HepG2 (cell line): ENCODE results near the gene TMEM151A. TPM values are rescaled to one million over a fixed set of nuclear protein-coding genes. Genes with fewer than 3 reads are reported as not detected.

Experiments used
- AGO2 ChIP-seq: fragments of 200-400 bp; formaldehyde crosslinking; optimal IDR thresholded peaks from 2 replicates; pipeline ENCODE3; 2017; ENCODE audit warnings: mild to moderate bottlenecking, low read depth, low read length, moderate library complexity
- CENPX ChIP-seq: sonication (generic); formaldehyde crosslinking; IDR thresholded peaks from 2 replicates; pipeline ENCODE4 v1.9.0; 2021; ENCODE audit warnings: mild to moderate bottlenecking, missing genetic modification reagents, moderate library complexity
- DPF2 ChIP-seq: sonication (generic); formaldehyde crosslinking; IDR thresholded peaks from 2 replicates; pipeline ENCODE4 v1.4.0; 2020; ENCODE audit warnings: mild to moderate bottlenecking, low read depth, missing genetic modification reagents, borderline replicate concordance
- DR1 ChIP-seq: sonication (generic); formaldehyde crosslinking; IDR thresholded peaks from 2 replicates; pipeline ENCODE4 v1.8.0; 2021; ENCODE audit warnings: mild to moderate bottlenecking, missing genetic modification reagents, inconsistent platforms
- ELF1 ChIP-seq: sonication (generic); formaldehyde crosslinking; IDR thresholded peaks from 2 replicates; pipeline ENCODE4 v1.4.0; 2020; ENCODE audit warnings: missing genetic modification reagents
- GPN1 ChIP-seq: sonication (generic); formaldehyde crosslinking; IDR thresholded peaks from 2 replicates; pipeline ENCODE4 v1.5.1; 2020; ENCODE audit warnings: missing genetic modification reagents, borderline replicate concordance
- JDP2 ChIP-seq: sonication (generic); formaldehyde crosslinking; IDR thresholded peaks from 2 replicates; pipeline ENCODE4 v1.8.1; 2022; ENCODE audit warnings: missing genetic modification reagents, borderline replicate concordance
- KMT2A ChIP-seq: sonication (generic); formaldehyde crosslinking; IDR thresholded peaks from 2 replicates; pipeline ENCODE4 v1.4.0; 2020; ENCODE audit warnings: missing genetic modification reagents
- NFRKB ChIP-seq: fragments of 450-650 bp; IDR thresholded peaks from 2 replicates; pipeline ENCODE4 v1.6.1; 2017
- RFX1 ChIP-seq: fragments of 450-650 bp; IDR thresholded peaks from 2 replicates; pipeline ENCODE4 v1.6.1; 2017
- SRSF1 ChIP-seq: fragments of 200-400 bp; formaldehyde crosslinking; optimal IDR thresholded peaks from 2 replicates; pipeline ENCODE3; 2017; ENCODE audit warnings: mild to moderate bottlenecking, low read depth, low read length, moderate library complexity
- ZEB1 ChIP-seq: IDR thresholded peaks from 2 replicates; pipeline ENCODE4 v1.6.1; 2012; ENCODE audit warnings: mild to moderate bottlenecking, low read depth, inconsistent platforms; ENCODE audit not compliant: insufficient replicate concordance
- ZMYM3 ChIP-seq: sonication (generic); formaldehyde crosslinking; IDR thresholded peaks from 2 replicates; pipeline ENCODE4 v1.5.1; 2020; ENCODE audit warnings: mild to moderate bottlenecking, missing genetic modification reagents
- ZNF251 ChIP-seq: sonication (generic); formaldehyde crosslinking; IDR thresholded peaks from 2 replicates; pipeline ENCODE4 v1.9.0; 2021; ENCODE audit warnings: mild to moderate bottlenecking, missing genetic modification reagents
- ZNF672 ChIP-seq: sonication (generic); formaldehyde crosslinking; IDR thresholded peaks from 2 replicates; pipeline ENCODE4 v1.8.1; 2022; ENCODE audit warnings: missing genetic modification reagents
- ZNF766 ChIP-seq: sonication (generic); formaldehyde crosslinking; IDR thresholded peaks from 2 replicates; pipeline ENCODE4 v1.5.0; 2020; ENCODE audit warnings: missing genetic modification reagents, borderline replicate concordance
- ZNF768 ChIP-seq: sonication (generic); formaldehyde crosslinking; IDR thresholded peaks from 2 replicates; pipeline ENCODE4 v1.4.0; 2020; ENCODE audit warnings: missing genetic modification reagents
- ZNF83 ChIP-seq: sonication (generic); formaldehyde crosslinking; IDR thresholded peaks from 2 replicates; pipeline ENCODE4 v1.4.0; 2020; ENCODE audit warnings: missing genetic modification reagents, mild to moderate bottlenecking, borderline replicate concordance
- ZSCAN20 ChIP-seq: sonication (generic); formaldehyde crosslinking; IDR thresholded peaks from 2 replicates; pipeline ENCODE4 v1.4.0; 2020; ENCODE audit warnings: missing genetic modification reagents, mild to moderate bottlenecking, borderline replicate concordance
- polyA plus RNA-seq, 8 experiments: library from polyadenylated mRNA; depleted of rRNA in 3 of 8; stranded (reverse) in 7 of 8; unstranded in 1 of 8; fragments of >200 nt; fragmentation: Illumina TruSeq in 4 of 8; extraction: Trizol in 4 of 8; gene quantifications; 2 replicates each; pipeline versions ENCODE4 v1.2.1 to v1.2.3, GENCODE V29; 2011 to 2016; ENCODE audit warnings: low read depth in 4 of 8, missing spikeins in 1 of 8, mixed read lengths in 1 of 8; ENCODE audit not compliant: insufficient read depth in 1 of 8
- total RNA-seq, 5 experiments: library from RNA; depleted of rRNA; stranded (reverse); fragments of >200 nt; fragmentation: Illumina TruSeq; extraction: Trizol; gene quantifications; 2 replicates each; pipeline ENCODE4 v1.2.3, GENCODE V29; 2016; ENCODE audit warnings: low read depth in 1 of 5
- TF ChIP-seq, protein P1 (sequence below): sonication (generic); formaldehyde crosslinking; IDR thresholded peaks from 2 replicates; pipeline ENCODE4 v1.9.0; 2021; ENCODE audit warnings: missing genetic modification reagents, mild to moderate bottlenecking, borderline replicate concordance
- TF ChIP-seq, protein P2 (sequence below): sonication (generic); formaldehyde crosslinking; IDR thresholded peaks from 2 replicates; pipeline ENCODE4 v1.4.0; 2020; ENCODE audit warnings: mild to moderate bottlenecking, missing genetic modification reagents
- TF ChIP-seq, protein P3 (sequence below): sonication (generic); formaldehyde crosslinking; IDR thresholded peaks from 2 replicates; pipeline ENCODE4 v1.8.1; 2023; ENCODE audit warnings: missing genetic modification reagents, mild to moderate bottlenecking, borderline replicate concordance
- TF ChIP-seq, protein P4 (sequence below): sonication (generic); formaldehyde crosslinking; IDR thresholded peaks from 2 replicates; pipeline ENCODE4 v1.8.1; 2023; ENCODE audit warnings: mild to moderate bottlenecking, missing genetic modification reagents
- TF ChIP-seq, protein P5 (sequence below): sonication (generic); formaldehyde crosslinking; IDR thresholded peaks from 2 replicates; pipeline ENCODE4 v1.5.0; 2020; ENCODE audit warnings: missing genetic modification reagents
- TF ChIP-seq, protein P6 (sequence below): fragments of 450-650 bp; IDR thresholded peaks from 2 replicates; pipeline ENCODE4 v1.6.1; 2016

Gene TMEM151A
- total and polyA plus RNA-seq, 2 of the 13 experiments (the other 11 are each of a cell fraction or from before 2014, with no cell fraction given): 0.18 to 0.33 TPM

DNA sequence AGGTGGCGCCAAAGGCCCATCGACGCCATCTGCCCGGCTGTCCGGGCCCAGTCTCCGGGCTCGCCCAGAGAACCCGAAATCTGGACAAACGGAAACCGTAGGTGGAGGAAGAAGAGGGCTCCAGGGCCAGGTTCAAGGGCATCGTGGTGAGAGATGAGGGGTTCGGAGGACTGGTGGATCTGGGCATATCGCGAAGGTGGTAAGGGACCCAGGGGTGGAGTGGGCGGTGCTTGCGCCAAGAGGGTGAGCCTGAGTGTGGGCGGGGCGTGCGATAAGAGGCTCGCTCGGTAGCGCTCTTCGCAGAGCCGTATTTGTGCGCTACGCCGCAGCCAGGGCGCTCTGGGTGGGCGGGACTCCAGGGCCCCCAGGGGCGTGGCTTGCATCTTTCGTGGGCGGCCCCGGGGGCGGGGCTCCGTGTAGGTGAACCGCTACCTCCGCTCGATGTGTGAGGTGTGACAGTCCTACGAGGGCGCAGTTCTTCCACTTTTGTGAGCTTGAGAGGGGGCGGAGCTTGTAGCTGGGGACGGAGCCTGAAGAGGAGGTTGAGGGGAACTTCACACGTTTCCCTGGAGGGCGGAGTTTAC lies 20.4 kb downstream of the TMEM151A start (continued):
- TF ChIP-seq ZNF768: peak; percentile 52
- TF ChIP-seq ZMYM3 (CRISPR knock-in tag): no peak
- TF ChIP-seq, protein P1, sequence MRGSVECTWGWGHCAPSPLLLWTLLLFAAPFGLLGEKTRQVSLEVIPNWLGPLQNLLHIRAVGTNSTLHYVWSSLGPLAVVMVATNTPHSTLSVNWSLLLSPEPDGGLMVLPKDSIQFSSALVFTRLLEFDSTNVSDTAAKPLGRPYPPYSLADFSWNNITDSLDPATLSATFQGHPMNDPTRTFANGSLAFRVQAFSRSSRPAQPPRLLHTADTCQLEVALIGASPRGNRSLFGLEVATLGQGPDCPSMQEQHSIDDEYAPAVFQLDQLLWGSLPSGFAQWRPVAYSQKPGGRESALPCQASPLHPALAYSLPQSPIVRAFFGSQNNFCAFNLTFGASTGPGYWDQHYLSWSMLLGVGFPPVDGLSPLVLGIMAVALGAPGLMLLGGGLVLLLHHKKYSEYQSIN (CRISPR knock-in tag): no peak
- TF ChIP-seq, protein P2, sequence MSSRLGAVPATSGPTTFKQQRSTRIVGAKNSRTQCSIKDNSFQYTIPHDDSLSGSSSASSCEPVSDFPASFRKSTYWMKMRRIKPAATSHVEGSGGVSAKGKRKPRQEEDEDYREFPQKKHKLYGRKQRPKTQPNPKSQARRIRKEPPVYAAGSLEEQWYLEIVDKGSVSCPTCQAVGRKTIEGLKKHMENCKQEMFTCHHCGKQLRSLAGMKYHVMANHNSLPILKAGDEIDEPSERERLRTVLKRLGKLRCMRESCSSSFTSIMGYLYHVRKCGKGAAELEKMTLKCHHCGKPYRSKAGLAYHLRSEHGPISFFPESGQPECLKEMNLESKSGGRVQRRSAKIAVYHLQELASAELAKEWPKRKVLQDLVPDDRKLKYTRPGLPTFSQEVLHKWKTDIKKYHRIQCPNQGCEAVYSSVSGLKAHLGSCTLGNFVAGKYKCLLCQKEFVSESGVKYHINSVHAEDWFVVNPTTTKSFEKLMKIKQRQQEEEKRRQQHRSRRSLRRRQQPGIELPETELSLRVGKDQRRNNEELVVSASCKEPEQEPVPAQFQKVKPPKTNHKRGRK (CRISPR knock-in tag): no peak
- TF ChIP-seq, protein P3, sequence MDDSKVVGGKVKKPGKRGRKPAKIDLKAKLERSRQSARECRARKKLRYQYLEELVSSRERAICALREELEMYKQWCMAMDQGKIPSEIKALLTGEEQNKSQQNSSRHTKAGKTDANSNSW (CRISPR knock-in tag): no peak
- peak; percentile 31 for TF ChIP-seq AGO2
- no peak; the same call in 1 of the 2 replicates for TF ChIP-seq DR1
- TF ChIP-seq CENPX (CRISPR knock-in tag): no peak
- peak; percentile 89; the same call in 1 of the 2 replicates for TF ChIP-seq ZNF83
- TF ChIP-seq DPF2 (CRISPR knock-in tag): no peak
- no peak for TF ChIP-seq ZNF251 (CRISPR knock-in tag)
- TF ChIP-seq, protein P4, sequence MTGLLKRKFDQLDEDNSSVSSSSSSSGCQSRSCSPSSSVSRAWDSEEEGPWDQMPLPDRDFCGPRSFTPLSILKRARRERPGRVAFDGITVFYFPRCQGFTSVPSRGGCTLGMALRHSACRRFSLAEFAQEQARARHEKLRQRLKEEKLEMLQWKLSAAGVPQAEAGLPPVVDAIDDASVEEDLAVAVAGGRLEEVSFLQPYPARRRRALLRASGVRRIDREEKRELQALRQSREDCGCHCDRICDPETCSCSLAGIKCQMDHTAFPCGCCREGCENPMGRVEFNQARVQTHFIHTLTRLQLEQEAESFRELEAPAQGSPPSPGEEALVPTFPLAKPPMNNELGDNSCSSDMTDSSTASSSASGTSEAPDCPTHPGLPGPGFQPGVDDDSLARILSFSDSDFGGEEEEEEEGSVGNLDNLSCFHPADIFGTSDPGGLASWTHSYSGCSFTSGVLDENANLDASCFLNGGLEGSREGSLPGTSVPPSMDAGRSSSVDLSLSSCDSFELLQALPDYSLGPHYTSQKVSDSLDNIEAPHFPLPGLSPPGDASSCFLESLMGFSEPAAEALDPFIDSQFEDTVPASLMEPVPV (CRISPR knock-in tag): peak; percentile 43; the same call in 1 of the 2 replicates
- peak; percentile 56; the same call in 1 of the 2 replicates for TF ChIP-seq ZNF766 (CRISPR knock-in tag)
- TF ChIP-seq ZSCAN20: no peak
- TF ChIP-seq ZNF672 (CRISPR knock-in tag): no peak
- TF ChIP-seq JDP2 (CRISPR knock-in tag): no peak
- no peak for TF ChIP-seq GPN1 (CRISPR knock-in tag)
- peak; percentile 46; the same call in 1 of the 2 replicates for TF ChIP-seq KMT2A
- no peak for TF ChIP-seq SRSF1
- TF ChIP-seq, protein P5, sequence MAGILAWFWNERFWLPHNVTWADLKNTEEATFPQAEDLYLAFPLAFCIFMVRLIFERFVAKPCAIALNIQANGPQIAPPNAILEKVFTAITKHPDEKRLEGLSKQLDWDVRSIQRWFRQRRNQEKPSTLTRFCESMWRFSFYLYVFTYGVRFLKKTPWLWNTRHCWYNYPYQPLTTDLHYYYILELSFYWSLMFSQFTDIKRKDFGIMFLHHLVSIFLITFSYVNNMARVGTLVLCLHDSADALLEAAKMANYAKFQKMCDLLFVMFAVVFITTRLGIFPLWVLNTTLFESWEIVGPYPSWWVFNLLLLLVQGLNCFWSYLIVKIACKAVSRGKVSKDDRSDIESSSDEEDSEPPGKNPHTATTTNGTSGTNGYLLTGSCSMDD (CRISPR knock-in tag): no peak
- TF ChIP-seq ZEB1: no peak
- TF ChIP-seq RFX1: no peak
- TF ChIP-seq, protein P6, sequence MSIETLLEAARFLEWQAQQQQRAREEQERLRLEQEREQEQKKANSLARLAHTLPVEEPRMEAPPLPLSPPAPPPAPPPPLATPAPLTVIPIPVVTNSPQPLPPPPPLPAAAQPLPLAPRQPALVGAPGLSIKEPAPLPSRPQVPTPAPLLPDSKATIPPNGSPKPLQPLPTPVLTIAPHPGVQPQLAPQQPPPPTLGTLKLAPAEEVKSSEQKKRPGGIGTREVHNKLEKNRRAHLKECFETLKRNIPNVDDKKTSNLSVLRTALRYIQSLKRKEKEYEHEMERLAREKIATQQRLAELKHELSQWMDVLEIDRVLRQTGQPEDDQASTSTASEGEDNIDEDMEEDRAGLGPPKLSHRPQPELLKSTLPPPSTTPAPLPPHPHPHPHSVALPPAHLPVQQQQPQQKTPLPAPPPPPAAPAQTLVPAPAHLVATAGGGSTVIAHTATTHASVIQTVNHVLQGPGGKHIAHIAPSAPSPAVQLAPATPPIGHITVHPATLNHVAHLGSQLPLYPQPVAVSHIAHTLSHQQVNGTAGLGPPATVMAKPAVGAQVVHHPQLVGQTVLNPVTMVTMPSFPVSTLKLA: no peak
- TF ChIP-seq ELF1 (CRISPR knock-in tag): no peak
- no peak for TF ChIP-seq NFRKB
